Skin epidermis (tissue), 12 donors: Measurements from ENCODE around the gene MPG.

Source experiments
- H3K27ac ChIP-seq, 21 experiments: fragments of 200-600 bp; sonication (generic) in 11 of 21; one replicate each; pipeline ENCODE4 v1.5.0; 2020; ENCODE audit warnings: mild to moderate bottlenecking in 3 of 21, inconsistent platforms in 2 of 21, moderate library complexity in 2 of 21
- H3K4me3 ChIP-seq, 7 experiments: fragments of 200-600 bp; sonication (generic) in 2 of 7; one replicate each; pipeline ENCODE4 v1.5.0; 2020; ENCODE audit warnings: inconsistent platforms in 2 of 7, mild to moderate bottlenecking in 2 of 7, moderate library complexity in 1 of 7

The MPG gene

GRCh38 chr16:130533-131173 lies 52.6 kb downstream of the MPG start:
- Histone ChIP-seq H3K27ac (no peak overlapping the region), H3K4me3 (no peak overlapping the region)

GRCh38 chr16:132120-132519 lies 54.1 kb downstream of the MPG start:
- no peak overlapping the region for H3K4me3 ChIP-seq

GRCh38 chr16:133716-134115 lies 55.7 kb downstream of the MPG start:
- H3K4me3 ChIP-seq, result no peak overlapping the region
- no peak overlapping the region for H3K27ac ChIP-seq

More at GRCh38 chr16:132120-132519, 54.1 kb downstream of the MPG start:
- H3K27ac ChIP-seq, result no peak overlapping the region
